ENCODE data around the gene SOBP.

The SOBP gene

DNA sequence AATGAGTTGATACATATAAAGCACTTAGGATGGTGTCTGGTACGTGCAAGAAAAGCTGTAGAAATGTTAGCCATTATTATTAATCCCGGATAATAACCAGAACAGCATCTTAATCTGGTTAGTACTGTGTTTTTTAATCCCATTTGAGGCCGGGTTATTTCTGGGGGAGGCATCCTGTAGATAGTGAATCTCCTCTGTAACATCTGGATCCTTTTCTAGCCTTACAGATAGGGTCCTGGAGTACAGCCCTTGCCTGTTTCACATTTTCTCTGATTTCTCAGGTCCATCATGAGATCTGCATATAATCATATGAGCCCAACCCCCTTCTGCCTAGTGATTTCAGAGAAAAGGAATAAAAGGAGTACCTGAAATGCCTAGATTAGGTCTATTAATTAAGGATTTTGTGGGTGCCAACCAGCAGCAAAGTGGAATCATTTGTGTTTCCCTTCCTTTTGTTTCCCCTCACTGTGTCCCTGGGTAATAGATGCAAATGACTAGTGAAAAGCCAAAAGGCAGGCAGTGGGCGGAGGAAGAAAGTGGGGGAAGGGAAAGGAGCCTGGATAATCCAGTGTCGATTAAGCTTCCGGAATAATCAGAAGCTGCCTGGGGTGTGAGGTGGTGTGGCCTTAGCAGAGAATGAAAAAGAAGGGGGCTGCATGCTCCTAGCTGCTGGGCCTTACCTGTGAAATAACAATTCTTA is 88.9 kb downstream of the SOBP start:
- Histone ChIP-seq H3K9ac (ENCODE audit: insufficient read length, low read depth) (no peak overlapping the region), H3K4me3 (ENCODE audit: insufficient read length, low read depth) (no peak overlapping the region), H3K9me3 (ENCODE audit: insufficient read depth, low read length) (no peaks in the 10 kb centered on the region), H3K4me1 (ENCODE audit: insufficient read depth, insufficient read length) (no peaks in the 10 kb centered on the region), H3K36me3 (ENCODE audit: insufficient read depth, insufficient read length, low read length) (no peaks in the 10 kb centered on the region), H3K27me3 (ENCODE audit: insufficient read depth, insufficient read length) (no peaks in the 10 kb centered on the region)
- DNase-seq (ENCODE audit: low read depth, low spot score) = no peak
- no peak for TF ChIP-seq YY1 (IDR thresholded peaks at IDR 0.05; ENCODE audit: insufficient read depth, insufficient read length)
- no peak for TF ChIP-seq SUZ12 (IDR thresholded peaks at IDR 0.05; ENCODE audit: extremely low read depth, insufficient read depth, insufficient read length)
- TF ChIP-seq ZNF274 (IDR thresholded peaks at IDR 0.05; ENCODE audit: low read depth, low read length) = no peak

DNA sequence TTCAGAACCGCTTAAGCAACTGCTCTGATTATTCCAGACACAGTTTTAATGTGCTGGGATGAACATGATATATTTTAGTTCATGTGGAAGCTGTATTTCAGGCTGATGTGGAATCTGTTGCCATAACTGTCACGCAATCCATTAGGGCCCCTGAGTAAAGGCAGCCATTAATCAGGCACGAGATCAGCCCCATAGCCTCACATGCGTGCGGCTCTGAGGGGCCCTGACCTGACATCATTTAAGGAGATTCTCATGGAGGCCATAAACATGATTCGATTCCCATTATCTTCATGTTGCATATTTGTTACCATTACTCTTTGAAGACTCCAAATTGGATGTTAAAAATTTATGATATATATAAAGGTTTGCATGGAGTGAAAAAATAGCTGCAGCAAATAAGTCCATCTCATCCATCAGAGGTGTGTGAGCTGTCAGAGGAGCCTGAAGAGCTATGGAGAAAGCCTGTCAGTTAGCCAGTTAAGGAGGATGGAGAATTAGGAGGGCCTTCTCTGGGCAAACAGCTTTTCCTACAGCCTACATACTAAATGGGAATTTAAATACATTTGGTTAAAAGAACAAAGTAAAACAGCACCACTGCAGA is 89.6 kb downstream of the SOBP start:
- H3K9ac ChIP-seq (ENCODE audit: insufficient read length, low read depth) = no peak overlapping the region
- TF ChIP-seq SUZ12 (IDR thresholded peaks at IDR 0.05; ENCODE audit: extremely low read depth, insufficient read depth, insufficient read length) (no peak), YY1 (IDR thresholded peaks at IDR 0.05; ENCODE audit: insufficient read depth, insufficient read length) (no peak), ZNF274 (IDR thresholded peaks at IDR 0.05; ENCODE audit: low read depth, low read length) (no peak)
- H3K4me1 ChIP-seq (ENCODE audit: insufficient read depth, insufficient read length) = no peaks in the 10 kb centered on the region
- no peak for DNase-seq (ENCODE audit: low read depth, low spot score)
- H3K36me3 ChIP-seq (ENCODE audit: insufficient read depth, insufficient read length, low read length) = no peaks in the 10 kb centered on the region
- H3K27me3 ChIP-seq (ENCODE audit: insufficient read depth, insufficient read length) = no peaks in the 10 kb centered on the region
- H3K9me3 ChIP-seq (ENCODE audit: insufficient read depth, low read length) = no peaks in the 10 kb centered on the region
- H3K4me3 ChIP-seq (ENCODE audit: insufficient read length, low read depth) = no peak overlapping the region

DNA sequence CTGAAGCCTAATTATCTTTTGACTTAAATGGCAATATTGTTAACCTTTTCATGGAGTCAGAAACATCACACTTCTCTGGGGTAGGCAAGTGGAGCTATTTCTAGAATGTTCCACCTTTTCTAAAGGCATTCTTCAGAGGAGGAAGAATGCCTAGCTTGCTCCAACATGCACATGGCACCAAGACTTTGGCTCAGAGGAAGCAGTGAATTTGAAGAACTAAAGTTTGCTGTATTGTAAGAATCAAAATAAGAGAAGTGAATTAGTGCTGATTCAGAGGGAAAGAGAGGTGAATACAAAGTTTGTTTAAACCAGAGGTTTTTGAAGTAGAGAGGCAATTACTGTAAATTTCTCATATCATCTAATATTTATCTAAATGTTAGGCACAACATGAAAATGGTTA is 92.2 kb downstream of the SOBP start:
- Histone ChIP-seq H3K27me3 (ENCODE audit: insufficient read depth, insufficient read length) (no peaks in the 10 kb centered on the region), H3K4me3 (ENCODE audit: insufficient read length, low read depth) (no peak overlapping the region), H3K36me3 (ENCODE audit: insufficient read depth, insufficient read length, low read length) (no peaks in the 10 kb centered on the region), H3K9ac (ENCODE audit: insufficient read length, low read depth) (no peak overlapping the region), H3K4me1 (ENCODE audit: insufficient read depth, insufficient read length) (no peaks in the 10 kb centered on the region), H3K9me3 (ENCODE audit: insufficient read depth, low read length) (no peaks in the 10 kb centered on the region)
- TF ChIP-seq ZNF274 (IDR thresholded peaks at IDR 0.05; ENCODE audit: low read depth, low read length) (no peak), YY1 (IDR thresholded peaks at IDR 0.05; ENCODE audit: insufficient read depth, insufficient read length) (no peak), SUZ12 (IDR thresholded peaks at IDR 0.05; ENCODE audit: extremely low read depth, insufficient read depth, insufficient read length) (no peak)
- DNase-seq (ENCODE audit: low read depth, low spot score) = no peak

DNA sequence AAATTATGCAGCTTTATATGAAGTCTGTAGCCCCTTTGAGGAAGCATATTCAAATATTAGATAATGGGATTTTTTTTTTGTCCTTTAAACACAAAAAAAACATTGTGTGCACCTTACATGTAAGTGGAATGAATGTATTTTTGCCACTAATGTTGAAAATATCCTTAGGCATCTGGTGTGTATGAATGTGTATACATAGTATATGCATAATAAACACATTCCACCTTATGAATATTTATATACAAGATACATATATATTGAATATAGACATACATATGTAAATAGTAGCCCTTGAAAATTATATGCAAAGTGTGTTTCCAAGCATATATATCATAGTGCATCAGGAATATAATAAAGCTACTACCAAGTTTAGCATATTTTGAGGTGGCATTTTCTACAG is 94.8 kb downstream of the SOBP start:
- TF ChIP-seq YY1 (IDR thresholded peaks at IDR 0.05; ENCODE audit: insufficient read depth, insufficient read length) = no peak
- no peaks in the 10 kb centered on the region for H3K27me3 ChIP-seq (ENCODE audit: insufficient read depth, insufficient read length)
- DNase-seq (ENCODE audit: low read depth, low spot score) = no peak
- no peak overlapping the region for H3K4me3 ChIP-seq (ENCODE audit: insufficient read length, low read depth)
- no peaks in the 10 kb centered on the region for H3K4me1 ChIP-seq (ENCODE audit: insufficient read depth, insufficient read length)
- H3K9ac ChIP-seq (ENCODE audit: insufficient read length, low read depth) = no peak overlapping the region
- H3K9me3 ChIP-seq (ENCODE audit: insufficient read depth, low read length) = no peaks in the 10 kb centered on the region
- H3K36me3 ChIP-seq (ENCODE audit: insufficient read depth, insufficient read length, low read length) = no peaks in the 10 kb centered on the region

DNA sequence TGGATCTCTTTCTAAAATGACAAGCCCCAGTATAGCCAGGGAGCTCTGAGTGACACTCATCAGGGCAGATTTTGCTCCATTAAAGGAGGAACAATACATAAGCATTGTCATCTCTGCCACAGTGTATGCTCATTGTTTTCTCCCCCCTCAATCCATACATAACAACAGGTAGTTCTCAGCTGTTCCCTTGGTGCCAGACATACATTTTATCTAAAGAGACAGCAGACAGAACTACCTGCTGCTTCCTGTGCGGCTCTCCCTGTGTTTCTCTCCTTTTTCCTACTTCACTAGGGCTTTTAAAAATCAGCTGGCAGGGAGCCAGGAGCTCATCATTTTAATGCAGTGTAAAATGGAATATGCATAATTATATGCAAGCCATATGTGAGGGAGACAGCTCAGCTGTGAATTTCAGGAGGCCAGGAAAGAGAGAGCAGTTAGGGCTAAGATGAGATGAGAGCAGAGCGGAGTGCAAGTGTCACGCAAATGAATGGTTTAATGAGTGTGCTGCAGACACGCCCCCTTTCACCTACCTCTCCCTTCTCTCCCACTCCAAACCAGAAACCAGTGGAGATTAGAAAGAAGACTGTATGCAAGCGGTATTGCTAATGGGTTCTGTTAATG is 96.0 kb downstream of the SOBP start:
- H3K27me3 ChIP-seq (ENCODE audit: insufficient read depth, insufficient read length) = no peaks in the 10 kb centered on the region
- H3K4me3 ChIP-seq (ENCODE audit: insufficient read length, low read depth) = no peak overlapping the region
- no peak for DNase-seq (ENCODE audit: low read depth, low spot score)
- no peak for TF ChIP-seq SUZ12 (IDR thresholded peaks at IDR 0.05; ENCODE audit: extremely low read depth, insufficient read depth, insufficient read length)
- TF ChIP-seq YY1 (IDR thresholded peaks at IDR 0.05; ENCODE audit: insufficient read depth, insufficient read length) = no peak
- H3K4me1 ChIP-seq (ENCODE audit: insufficient read depth, insufficient read length) = no peaks in the 10 kb centered on the region
- H3K9ac ChIP-seq (ENCODE audit: insufficient read length, low read depth) = no peak overlapping the region
- H3K36me3 ChIP-seq (ENCODE audit: insufficient read depth, insufficient read length, low read length) = no peaks in the 10 kb centered on the region
- H3K9me3 ChIP-seq (ENCODE audit: insufficient read depth, low read length) = no peaks in the 10 kb centered on the region

DNA sequence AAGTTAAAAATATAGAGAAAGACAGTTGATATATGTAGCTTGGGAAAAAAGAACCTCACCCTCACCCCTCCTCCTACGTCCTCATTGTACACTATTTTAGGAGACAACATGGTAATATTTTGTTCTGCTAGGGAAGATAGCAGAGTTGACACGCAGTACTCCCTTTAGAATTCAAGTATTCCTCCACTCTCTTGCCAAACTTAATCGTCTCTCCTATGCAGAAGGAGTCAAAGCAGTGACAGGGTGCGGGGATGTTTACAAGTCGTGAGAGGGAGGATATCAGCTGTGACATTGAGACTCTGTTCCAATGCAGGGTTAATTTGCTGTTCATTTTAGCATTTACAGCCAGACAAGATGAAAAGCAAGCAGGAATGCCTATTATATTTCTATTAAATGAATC is 97.5 kb downstream of the SOBP start:
- Histone ChIP-seq H3K4me3 (ENCODE audit: insufficient read length, low read depth) (no peak overlapping the region), H3K4me1 (ENCODE audit: insufficient read depth, insufficient read length) (no peaks in the 10 kb centered on the region), H3K9ac (ENCODE audit: insufficient read length, low read depth) (no peak overlapping the region), H3K27me3 (ENCODE audit: insufficient read depth, insufficient read length) (no peaks in the 10 kb centered on the region), H3K36me3 (ENCODE audit: insufficient read depth, insufficient read length, low read length) (no peaks in the 10 kb centered on the region), H3K9me3 (ENCODE audit: insufficient read depth, low read length) (no peaks in the 10 kb centered on the region)
- no peak for DNase-seq (ENCODE audit: low read depth, low spot score)
- TF ChIP-seq YY1 (IDR thresholded peaks at IDR 0.05; ENCODE audit: insufficient read depth, insufficient read length) (no peak), SUZ12 (IDR thresholded peaks at IDR 0.05; ENCODE audit: extremely low read depth, insufficient read depth, insufficient read length) (no peak), ZNF274 (IDR thresholded peaks at IDR 0.05; ENCODE audit: low read depth, low read length) (no peak)

DNA sequence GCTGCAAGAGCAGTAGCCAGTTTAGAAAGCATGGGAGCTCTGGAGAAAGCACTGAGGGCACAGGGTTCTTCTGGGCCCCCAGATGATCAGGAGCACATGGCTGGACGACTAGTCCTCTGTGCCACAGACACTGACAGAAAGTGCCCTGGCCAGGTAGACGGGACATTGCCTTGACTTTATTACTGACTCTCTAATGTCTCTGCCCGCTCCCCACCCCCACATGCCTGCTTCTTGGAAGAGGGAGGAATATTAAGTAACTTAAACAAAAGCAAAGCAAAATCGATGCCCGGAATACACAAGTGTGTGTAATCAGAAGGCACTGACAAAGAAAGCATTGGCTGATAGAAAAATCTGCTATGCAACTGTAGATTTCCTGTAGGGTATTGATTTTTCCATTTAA is 99.3 kb downstream of the SOBP start:
- Histone ChIP-seq H3K27me3 (ENCODE audit: insufficient read depth, insufficient read length) (no peaks in the 10 kb centered on the region), H3K4me1 (ENCODE audit: insufficient read depth, insufficient read length) (no peaks in the 10 kb centered on the region), H3K9me3 (ENCODE audit: insufficient read depth, low read length) (no peaks in the 10 kb centered on the region), H3K36me3 (ENCODE audit: insufficient read depth, insufficient read length, low read length) (no peaks in the 10 kb centered on the region), H3K4me3 (ENCODE audit: insufficient read length, low read depth) (no peak overlapping the region), H3K9ac (ENCODE audit: insufficient read length, low read depth) (no peak overlapping the region)
- TF ChIP-seq YY1 (IDR thresholded peaks at IDR 0.05; ENCODE audit: insufficient read depth, insufficient read length) = no peak
- no peak for TF ChIP-seq SUZ12 (IDR thresholded peaks at IDR 0.05; ENCODE audit: extremely low read depth, insufficient read depth, insufficient read length)
- no peak for TF ChIP-seq ZNF274 (IDR thresholded peaks at IDR 0.05; ENCODE audit: low read depth, low read length)
- DNase-seq (ENCODE audit: low read depth, low spot score) = no peak
